HG02623 (cell line): Measurements from ENCODE around the gene MARCHF9.

Experiments used
- ATAC-seq: cut with Tn5 transposase; IDR thresholded peaks from one replicate; pipeline ENCODE4 v1.9.1; 2021; ENCODE audit warnings: moderate library complexity; ENCODE audit not compliant: unreplicated experiment

The MARCHF9 gene

GRCh38 chr12:57737467-57738460 lies 17.1 kb upstream of the MARCHF9 start:
- ATAC-seq: no peak

- ATAC-seq: no peak
These were observed 16.2 kb upstream of the MARCHF9 start, which contains the start of gene AGAP2 for GRCh38 chr12:57738661-57739237. Gene AGAP2 (minus strand): TSS chr12:57738742. CDS start chr12:57738246, 496 bp downstream.

GRCh38 chr12:57739387-57739786 lies 15.5 kb upstream of the MARCHF9 start:
- ATAC-seq: no peak

- no peak for ATAC-seq
These were observed 14.9 kb upstream of the MARCHF9 start for GRCh38 chr12:57739914-57740538.

GRCh38 chr12:57740656-57741412 lies 14.1 kb upstream of the MARCHF9 start:
- ATAC-seq: no peak

GRCh38 chr12:57741413-57741789 lies 13.5 kb upstream of the MARCHF9 start:
- ATAC-seq: no peak

- peak; percentile 44 for ATAC-seq
These were observed 12.8 kb upstream of the MARCHF9 start for GRCh38 chr12:57741844-57742738.

- ATAC-seq: no peak
These were observed 11.1 kb upstream of the MARCHF9 start for GRCh38 chr12:57743769-57744168.

- ATAC-seq: peak; percentile 30
These were observed 10.6 kb upstream of the MARCHF9 start for GRCh38 chr12:57744194-57744776.

GRCh38 chr12:57744777-57745484 lies 10.0 kb upstream of the MARCHF9 start, which contains the start of gene TSPAN31:
Gene TSPAN31 (plus strand): TSS chr12:57745039. CDS start chr12:57745155, 116 bp downstream.
- ATAC-seq: peak; percentile 82

- ATAC-seq: no peak
These were observed 9.4 kb upstream of the MARCHF9 start for GRCh38 chr12:57745485-57745881.

- ATAC-seq: no peak
These were observed 8.9 kb upstream of the MARCHF9 start for GRCh38 chr12:57746025-57746424.

- no peak for ATAC-seq
These were observed 5.8 kb upstream of the MARCHF9 start for GRCh38 chr12:57749061-57749460.

GRCh38 chr12:57750561-57751431 lies 4.1 kb upstream of the MARCHF9 start:
- ATAC-seq: no peak

GRCh38 chr12:57751432-57751787 lies 3.5 kb upstream of the MARCHF9 start:
- ATAC-seq: no peak

- peak; percentile 66 for ATAC-seq
These were observed 2.9 kb upstream of the MARCHF9 start, which contains the start of gene CDK4 for GRCh38 chr12:57751788-57752667. Gene CDK4 (minus strand): TSS chr12:57752310. CDS start chr12:57751717, 593 bp downstream.

GRCh38 chr12:57752668-57753000 lies 2.3 kb upstream of the MARCHF9 start:
- ATAC-seq: no peak
